GM12878 (cell line): ENCODE results near the gene DUSP7. TPM values are rescaled to one million over a fixed set of nuclear protein-coding genes. Genes with fewer than 3 reads are reported as not detected.

Experiments
- RELB ChIP-seq: fragments of 450-650 bp; IDR thresholded peaks from 2 replicates; pipeline ENCODE4 v1.6.1; 2017; ENCODE audit warnings: low read depth, mild to moderate bottlenecking, moderate library complexity
- polyA plus RNA-seq, 11 experiments: library from polyadenylated mRNA; depleted of rRNA in 4 of 11; unstranded in 6 of 11; stranded (reverse) in 5 of 11; fragments of >200 nt; fragmentation: Nextera tagmentation in 4 of 11; fragmentation: Illumina TruSeq in 1 of 11; extraction: Ambion mirVana in 4 of 11; extraction: Trizol in 1 of 11; gene quantifications; 1 replicate in 1 of 11; 2 replicates in 10 of 11; pipeline versions ENCODE4 v1.2.1 to v1.2.3, GENCODE V29; 2011 to 2016; ENCODE audit warnings: inconsistent platforms in 2 of 11, missing spikeins in 2 of 11, low read depth in 1 of 11
- total RNA-seq, 4 experiments: library from RNA; depleted of rRNA in 3 of 4; stranded (reverse); fragments of >200 nt in 3 of 4; fragmentation: Illumina TruSeq in 1 of 4; extraction: Trizol in 1 of 4; gene quantifications; 2 replicates each; pipeline versions ENCODE4 v1.2.1 to v1.2.3, GENCODE V29; 2013 to 2021
- TF ChIP-seq, protein P1 (sequence below): IDR thresholded peaks from 2 replicates; pipeline ENCODE4 v1.6.1; 2011; ENCODE audit warnings: low read depth, low read length, improper control_type of control experiment, borderline replicate concordance
- TF ChIP-seq, protein P2 (sequence below), 3 experiments: IDR thresholded peaks in 2 of 3; conservative IDR thresholded peaks in 1 of 3; 2 replicates each; pipeline ENCODE4 v1.5.1; 2011; ENCODE audit warnings: low read depth in 3 of 3, low read length in 3 of 3, mild to moderate bottlenecking in 3 of 3, control low read depth in 2 of 3, moderate library complexity in 2 of 3, inconsistent platforms in 1 of 3, mixed read lengths in 1 of 3; ENCODE audit not compliant: control insufficient read depth in 2 of 3, insufficient read depth in 1 of 3; ENCODE audit errors: extremely low read depth in 1 of 3
- TF ChIP-seq, protein P3 (sequence below): IDR thresholded peaks from 2 replicates; pipeline ENCODE4 v1.6.1; 2011; ENCODE audit warnings: low read depth, mild to moderate bottlenecking, low read length, moderate library complexity, borderline replicate concordance; ENCODE audit errors: extremely low read depth

The DUSP7 gene
- total and polyA plus RNA-seq, 10 of the 15 experiments (the other 5 are each of a cell fraction or from before 2014, with no cell fraction given): 0.73 to 17.0 (median 7.9) TPM

GRCh38 chr3:52056968-52057811 lies 819 bp upstream of the DUSP7 start (continued):
- TF ChIP-seq, protein P1, sequence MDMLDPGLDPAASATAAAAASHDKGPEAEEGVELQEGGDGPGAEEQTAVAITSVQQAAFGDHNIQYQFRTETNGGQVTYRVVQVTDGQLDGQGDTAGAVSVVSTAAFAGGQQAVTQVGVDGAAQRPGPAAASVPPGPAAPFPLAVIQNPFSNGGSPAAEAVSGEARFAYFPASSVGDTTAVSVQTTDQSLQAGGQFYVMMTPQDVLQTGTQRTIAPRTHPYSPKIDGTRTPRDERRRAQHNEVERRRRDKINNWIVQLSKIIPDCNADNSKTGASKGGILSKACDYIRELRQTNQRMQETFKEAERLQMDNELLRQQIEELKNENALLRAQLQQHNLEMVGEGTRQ: peak; percentile 94
- peak; percentile 94 for TF ChIP-seq RELB
- TF ChIP-seq, protein P2, sequence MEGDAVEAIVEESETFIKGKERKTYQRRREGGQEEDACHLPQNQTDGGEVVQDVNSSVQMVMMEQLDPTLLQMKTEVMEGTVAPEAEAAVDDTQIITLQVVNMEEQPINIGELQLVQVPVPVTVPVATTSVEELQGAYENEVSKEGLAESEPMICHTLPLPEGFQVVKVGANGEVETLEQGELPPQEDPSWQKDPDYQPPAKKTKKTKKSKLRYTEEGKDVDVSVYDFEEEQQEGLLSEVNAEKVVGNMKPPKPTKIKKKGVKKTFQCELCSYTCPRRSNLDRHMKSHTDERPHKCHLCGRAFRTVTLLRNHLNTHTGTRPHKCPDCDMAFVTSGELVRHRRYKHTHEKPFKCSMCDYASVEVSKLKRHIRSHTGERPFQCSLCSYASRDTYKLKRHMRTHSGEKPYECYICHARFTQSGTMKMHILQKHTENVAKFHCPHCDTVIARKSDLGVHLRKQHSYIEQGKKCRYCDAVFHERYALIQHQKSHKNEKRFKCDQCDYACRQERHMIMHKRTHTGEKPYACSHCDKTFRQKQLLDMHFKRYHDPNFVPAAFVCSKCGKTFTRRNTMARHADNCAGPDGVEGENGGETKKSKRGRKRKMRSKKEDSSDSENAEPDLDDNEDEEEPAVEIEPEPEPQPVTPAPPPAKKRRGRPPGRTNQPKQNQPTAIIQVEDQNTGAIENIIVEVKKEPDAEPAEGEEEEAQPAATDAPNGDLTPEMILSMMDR (IDR thresholded peaks at IDR 0.05 in 2 of 3, conservative IDR thresholded peaks at IDR 0.05 in 1 of 3; ENCODE audit: control insufficient read depth in 2 of 3, extremely low read depth in 1 of 3, insufficient read depth in 1 of 3, low read depth in 3 of 3, low read length in 3 of 3): peak in 1 of 3 experiments; percentile 12; a peak in 1 of 6 replicates
- TF ChIP-seq, protein P3, sequence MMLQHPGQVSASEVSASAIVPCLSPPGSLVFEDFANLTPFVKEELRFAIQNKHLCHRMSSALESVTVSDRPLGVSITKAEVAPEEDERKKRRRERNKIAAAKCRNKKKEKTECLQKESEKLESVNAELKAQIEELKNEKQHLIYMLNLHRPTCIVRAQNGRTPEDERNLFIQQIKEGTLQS: peak; percentile 65; the same call in 1 of the 2 replicates
